ENCODE data around the gene USP4.
"Not testable (repeated sequence)": the region's sequence is repeated elsewhere in the genome, so short reads cannot be mapped to it uniquely, and the experiment has no call there.

The USP4 gene

GRCh38 chr3:49255112-49255511 is 84.7 kb downstream of the USP4 start:
- Histone ChIP-seq H3K4me2 (peak overlapping the region; percentile 12; the same call in 1 of the 2 replicates), H3K9ac (no peak overlapping the region), H3K4me1 (ENCODE audit: low read depth, poor library complexity, severe bottlenecking) (peaks cover 20% of the 10 kb centered on the region), H3K27me3 (ENCODE audit: insufficient read depth, low read depth) (no peaks in the 10 kb centered on the region), H3K36me3 (ENCODE audit: insufficient read depth) (no peaks in the 10 kb centered on the region), H3K27ac (peak overlapping the region; percentile 7; the same call in 1 of the 2 replicates), H2AFZ (ENCODE audit: low read depth) (no peak overlapping the region), H4K20me1 (ENCODE audit: insufficient read depth) (no peaks in the 10 kb centered on the region), H3K4me3 (IDR thresholded peaks at IDR 0.05; ENCODE audit: insufficient read depth, low read depth, low read length) (no peak overlapping the region), H3K79me2 (ENCODE audit: insufficient read depth, low read depth) (no peaks in the 10 kb centered on the region)
- TF ChIP-seq CTCF (conservative IDR thresholded peaks at IDR 0.05; ENCODE audit: low read depth, low read length) = no peak

GRCh38 chr3:49253512-49253911 is 86.3 kb downstream of the USP4 start:
- H2AFZ ChIP-seq (ENCODE audit: low read depth) = no peak overlapping the region

GRCh38 chr3:49248840-49249227 is 91.0 kb downstream of the USP4 start:
- no peak overlapping the region for H3K9ac ChIP-seq
- no peaks in the 10 kb centered on the region for H4K20me1 ChIP-seq (ENCODE audit: insufficient read depth)
- H2AFZ ChIP-seq (ENCODE audit: low read depth) = peak overlapping the region; percentile 18; the same call in 1 of the 2 replicates
- no peaks in the 10 kb centered on the region for H3K27me3 ChIP-seq (ENCODE audit: insufficient read depth, low read depth)
- TF ChIP-seq CTCF (conservative IDR thresholded peaks at IDR 0.05; ENCODE audit: low read depth, low read length) = no peak
- no peak overlapping the region for H3K4me3 ChIP-seq (IDR thresholded peaks at IDR 0.05; ENCODE audit: insufficient read depth, low read depth, low read length)
- H3K79me2 ChIP-seq (ENCODE audit: insufficient read depth, low read depth) = no peaks in the 10 kb centered on the region
- H3K36me3 ChIP-seq (ENCODE audit: insufficient read depth) = no peaks in the 10 kb centered on the region
- no peak overlapping the region for H3K4me2 ChIP-seq
- peak overlapping the region; percentile 35; the same call in 1 of the 2 replicates for H3K27ac ChIP-seq
- peaks cover 25% of the 10 kb centered on the region for H3K4me1 ChIP-seq (ENCODE audit: low read depth, poor library complexity, severe bottlenecking)

More at GRCh38 chr3:49253512-49253911, 86.3 kb downstream of the USP4 start:
- Histone ChIP-seq H3K4me3 (IDR thresholded peaks at IDR 0.05; ENCODE audit: insufficient read depth, low read depth, low read length) (no peak overlapping the region), H3K36me3 (ENCODE audit: insufficient read depth) (no peaks in the 10 kb centered on the region), H3K4me1 (ENCODE audit: low read depth, poor library complexity, severe bottlenecking) (peaks cover 22% of the 10 kb centered on the region), H3K79me2 (ENCODE audit: insufficient read depth, low read depth) (no peaks in the 10 kb centered on the region), H3K9ac (no peak overlapping the region), H3K4me2 (no peak overlapping the region), H3K27me3 (ENCODE audit: insufficient read depth, low read depth) (no peaks in the 10 kb centered on the region), H4K20me1 (ENCODE audit: insufficient read depth) (no peaks in the 10 kb centered on the region), H3K27ac (no peak overlapping the region)
- no peak for TF ChIP-seq CTCF (conservative IDR thresholded peaks at IDR 0.05; ENCODE audit: low read depth, low read length)

- no peak overlapping the region for H3K4me2 ChIP-seq
- no peak overlapping the region; the same call in 1 of the 2 replicates for H3K27ac ChIP-seq
- H3K36me3 ChIP-seq (ENCODE audit: insufficient read depth) = no peaks in the 10 kb centered on the region
- peaks cover 25% of the 10 kb centered on the region for H3K4me1 ChIP-seq (ENCODE audit: low read depth, poor library complexity, severe bottlenecking)
- H3K79me2 ChIP-seq (ENCODE audit: insufficient read depth, low read depth) = no peaks in the 10 kb centered on the region
- no peak for TF ChIP-seq CTCF (conservative IDR thresholded peaks at IDR 0.05; ENCODE audit: low read depth, low read length)
- H3K27me3 ChIP-seq (ENCODE audit: insufficient read depth, low read depth) = no peaks in the 10 kb centered on the region
- H3K9ac ChIP-seq = no peak overlapping the region
- H3K4me3 ChIP-seq (IDR thresholded peaks at IDR 0.05; ENCODE audit: insufficient read depth, low read depth, low read length) = no peak overlapping the region
- peak overlapping the region; percentile 30; the same call in 1 of the 2 replicates for H2AFZ ChIP-seq (ENCODE audit: low read depth)
- H4K20me1 ChIP-seq (ENCODE audit: insufficient read depth) = no peaks in the 10 kb centered on the region
These were observed 95.2 kb downstream of the USP4 start for GRCh38 chr3:49244581-49245205.

GRCh38 chr3:49240091-49240490 is 99.8 kb downstream of the USP4 start:
- H3K4me3 ChIP-seq (IDR thresholded peaks at IDR 0.05; ENCODE audit: insufficient read depth, low read depth, low read length); H2AFZ ChIP-seq (ENCODE audit: low read depth); H3K9ac ChIP-seq; H3K4me2 ChIP-seq; H4K20me1 ChIP-seq (ENCODE audit: insufficient read depth); H3K36me3 ChIP-seq (ENCODE audit: insufficient read depth); H3K79me2 ChIP-seq (ENCODE audit: insufficient read depth, low read depth); H3K27me3 ChIP-seq (ENCODE audit: insufficient read depth, low read depth); H3K27ac ChIP-seq: not testable (repeated sequence)
- H3K4me1 ChIP-seq (ENCODE audit: low read depth, poor library complexity, severe bottlenecking) = peaks cover 13% of the 10 kb centered on the region

Measured in KMS-11 (cell line).